Urinary bladder (tissue), 4 donors: Measurements from ENCODE around the gene PIKFYVE. TPM values are rescaled to one million over a fixed set of nuclear protein-coding genes. Genes with fewer than 3 reads are reported as not detected.
"Not testable (repeated sequence)": the region's sequence is repeated elsewhere in the genome, so short reads cannot be mapped to it uniquely, and the experiment has no call there.

ENCODE experiments used
- DNase-seq: peaks from one replicate; pipeline ENCODE4 v3.0.0-alpha.2; 2015; ENCODE audit errors: extremely low spot score
- H3K27ac ChIP-seq: one replicate; pipeline ENCODE4 v1.5.1; 2013; ENCODE audit warnings: low read depth, mild to moderate bottlenecking, moderate library complexity
- H3K36me3 ChIP-seq: one replicate; pipeline ENCODE4 v1.6.1; 2013; ENCODE audit warnings: mild to moderate bottlenecking, moderate library complexity; ENCODE audit not compliant: insufficient read depth
- H3K4me1 ChIP-seq: one replicate; pipeline ENCODE4 v1.6.1; 2013; ENCODE audit warnings: mild to moderate bottlenecking, moderate library complexity; ENCODE audit not compliant: insufficient read depth
- H3K4me3 ChIP-seq: one replicate; pipeline ENCODE4 v1.5.1; 2013; ENCODE audit warnings: low read depth, low read length
- WGBS: extraction: QIAGEN DNeasy Blood & Tissue Kit; methylation state at CpG from one replicate; pipeline ENCODE4 v1.1.7; 2013; 5-methylcytosine and 5-hydroxymethylcytosine counted together
- polyA plus RNA-seq: library from polyadenylated mRNA; stranded (reverse); fragments of 200-250 nt; gene quantifications from one replicate; pipeline ENCODE4 v1.2.3, GENCODE V29; 2013
- total RNA-seq: library from RNA; depleted of rRNA; stranded (reverse); fragments of >200 nt; gene quantifications from one replicate; pipeline ENCODE4 v1.2.3, GENCODE V29; 2014
- donor health status: healthy with polysubstance abuse.
- donor health status: healthy.

PIKFYVE gene, protein sequence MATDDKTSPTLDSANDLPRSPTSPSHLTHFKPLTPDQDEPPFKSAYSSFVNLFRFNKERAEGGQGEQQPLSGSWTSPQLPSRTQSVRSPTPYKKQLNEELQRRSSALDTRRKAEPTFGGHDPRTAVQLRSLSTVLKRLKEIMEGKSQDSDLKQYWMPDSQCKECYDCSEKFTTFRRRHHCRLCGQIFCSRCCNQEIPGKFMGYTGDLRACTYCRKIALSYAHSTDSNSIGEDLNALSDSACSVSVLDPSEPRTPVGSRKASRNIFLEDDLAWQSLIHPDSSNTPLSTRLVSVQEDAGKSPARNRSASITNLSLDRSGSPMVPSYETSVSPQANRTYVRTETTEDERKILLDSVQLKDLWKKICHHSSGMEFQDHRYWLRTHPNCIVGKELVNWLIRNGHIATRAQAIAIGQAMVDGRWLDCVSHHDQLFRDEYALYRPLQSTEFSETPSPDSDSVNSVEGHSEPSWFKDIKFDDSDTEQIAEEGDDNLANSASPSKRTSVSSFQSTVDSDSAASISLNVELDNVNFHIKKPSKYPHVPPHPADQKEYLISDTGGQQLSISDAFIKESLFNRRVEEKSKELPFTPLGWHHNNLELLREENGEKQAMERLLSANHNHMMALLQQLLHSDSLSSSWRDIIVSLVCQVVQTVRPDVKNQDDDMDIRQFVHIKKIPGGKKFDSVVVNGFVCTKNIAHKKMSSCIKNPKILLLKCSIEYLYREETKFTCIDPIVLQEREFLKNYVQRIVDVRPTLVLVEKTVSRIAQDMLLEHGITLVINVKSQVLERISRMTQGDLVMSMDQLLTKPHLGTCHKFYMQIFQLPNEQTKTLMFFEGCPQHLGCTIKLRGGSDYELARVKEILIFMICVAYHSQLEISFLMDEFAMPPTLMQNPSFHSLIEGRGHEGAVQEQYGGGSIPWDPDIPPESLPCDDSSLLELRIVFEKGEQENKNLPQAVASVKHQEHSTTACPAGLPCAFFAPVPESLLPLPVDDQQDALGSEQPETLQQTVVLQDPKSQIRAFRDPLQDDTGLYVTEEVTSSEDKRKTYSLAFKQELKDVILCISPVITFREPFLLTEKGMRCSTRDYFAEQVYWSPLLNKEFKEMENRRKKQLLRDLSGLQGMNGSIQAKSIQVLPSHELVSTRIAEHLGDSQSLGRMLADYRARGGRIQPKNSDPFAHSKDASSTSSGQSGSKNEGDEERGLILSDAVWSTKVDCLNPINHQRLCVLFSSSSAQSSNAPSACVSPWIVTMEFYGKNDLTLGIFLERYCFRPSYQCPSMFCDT (N-terminal part only)
- total RNA-seq (57.5 TPM), polyA plus RNA-seq (9.8 TPM)

DNA sequence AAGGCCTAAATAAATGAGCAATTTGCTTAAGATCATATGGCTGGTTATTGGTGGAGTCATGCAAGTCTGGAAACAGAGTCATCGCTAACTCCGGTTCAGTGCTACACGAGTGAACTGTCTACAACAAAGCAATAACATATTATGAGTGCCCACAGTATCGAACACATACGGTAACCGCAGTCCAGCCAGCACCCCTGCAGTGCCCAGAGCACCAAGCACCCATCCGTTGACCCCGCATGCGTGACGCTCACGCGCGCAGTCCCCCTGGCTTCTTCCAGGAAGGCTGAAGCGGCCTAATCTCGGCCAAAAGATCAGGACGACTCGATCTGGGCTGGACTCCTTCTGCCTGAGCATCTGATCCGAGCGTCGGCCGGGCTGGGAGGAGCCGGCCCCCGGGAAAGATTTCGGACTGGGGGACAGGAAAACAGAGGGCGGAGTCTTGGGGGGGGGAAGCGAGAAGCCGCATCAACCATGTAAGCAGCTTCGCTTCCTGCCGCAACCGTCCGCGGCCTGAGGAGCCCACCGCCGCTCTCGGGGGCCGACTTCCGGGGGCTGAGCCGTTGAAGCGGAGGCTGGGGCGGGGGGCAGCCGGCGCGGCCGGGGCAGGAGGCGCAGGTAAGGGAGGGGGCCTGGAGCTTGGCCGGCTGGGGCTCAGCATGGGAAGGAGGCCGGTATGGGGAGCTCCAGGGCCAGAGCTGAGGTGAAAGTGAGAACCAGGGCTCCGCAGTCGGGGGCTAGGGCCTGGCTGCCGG, at the start of gene PIKFYVE:
Gene PIKFYVE, plus strand, starts transcription at position 455 of the 752 bp plus-strand sequence. CDS start 5,265 bp downstream, outside the sequence.
- Histone ChIP-seq H3K4me3 (peak within 1 kb of the TSS; percentile 93), H3K36me3 (no peaks in the 10 kb centered on the region), H3K4me1 (peaks cover 3% of the 10 kb centered on the region), H3K27ac (peak within 1 kb of the TSS; percentile 91)
- WGBS: under 1% methylated on average over 50 of the region's 50 CpGs
- peak; percentile 94 for DNase-seq

DNA sequence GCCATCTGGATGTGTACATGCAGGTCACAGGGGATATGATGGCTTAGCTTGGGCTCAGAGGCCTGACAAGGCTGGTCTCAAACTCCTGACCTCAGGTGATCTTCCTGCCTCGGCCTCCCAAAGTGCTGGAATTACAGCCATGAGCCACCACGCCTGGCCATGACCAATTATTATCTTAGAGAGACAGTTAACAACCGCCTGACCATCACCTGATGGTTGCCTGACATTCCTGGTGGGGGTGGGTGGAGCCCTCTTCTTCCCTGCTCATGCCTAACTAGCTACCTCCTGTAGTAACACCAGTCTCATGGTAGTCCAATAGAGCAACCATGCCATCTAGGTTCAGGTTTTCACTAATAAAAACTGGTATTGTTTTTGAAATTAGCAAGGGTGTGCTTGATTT, 44.2 kb upstream of the PIKFYVE start:
- H3K4me1 ChIP-seq, H3K4me3 ChIP-seq, H3K36me3 ChIP-seq, DNase-seq, H3K27ac ChIP-seq: not testable (repeated sequence)
- WGBS: 92% methylated on average over 3 of the region's 3 CpGs

DNA sequence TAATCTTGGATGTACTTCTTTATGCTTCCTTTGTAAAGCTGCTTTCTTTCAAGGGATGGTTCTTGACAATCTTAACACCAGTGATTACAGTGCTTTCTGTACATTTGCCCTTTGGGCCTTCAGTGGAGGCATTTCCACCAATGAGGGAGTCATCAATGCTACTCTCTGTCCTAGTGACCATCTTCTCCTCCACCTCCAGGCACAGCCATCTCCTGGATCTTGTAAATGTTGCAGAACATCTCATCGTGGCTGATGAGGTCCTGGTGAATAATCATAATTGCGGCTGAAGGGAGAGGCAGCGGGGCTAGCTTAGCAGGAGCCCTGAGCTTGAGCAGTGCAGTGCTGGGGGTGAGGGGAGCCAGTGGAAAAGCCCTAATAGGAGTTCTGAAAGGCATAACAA, 43.7 kb upstream of the PIKFYVE start:
- 85% methylated on average over 3 of the region's 3 CpGs for WGBS
- no peak overlapping the region for H3K27ac ChIP-seq
- no peak for DNase-seq
- no peaks in the 10 kb centered on the region for H3K36me3 ChIP-seq
- H3K4me3 ChIP-seq: no peak overlapping the region
- H3K4me1 ChIP-seq: no peaks in the 10 kb centered on the region

DNA sequence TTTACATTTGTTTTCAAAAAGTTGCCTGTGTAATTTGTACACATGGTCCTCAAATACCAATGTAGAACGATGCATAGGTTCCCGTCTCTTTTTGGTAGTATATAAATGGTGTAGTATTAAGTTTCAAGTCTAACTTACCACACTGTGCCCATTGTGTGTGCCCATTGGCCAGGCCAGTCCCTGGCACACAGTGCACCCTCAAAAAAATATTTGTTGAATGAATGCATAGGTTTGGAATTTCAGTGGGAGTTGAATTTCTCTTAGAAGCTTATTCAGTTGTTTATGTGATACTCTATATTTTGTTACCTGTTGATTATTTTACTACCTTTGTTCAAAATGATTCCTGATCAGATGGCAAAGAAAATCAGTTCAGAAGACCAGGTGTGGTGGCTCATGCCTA, 41.3 kb upstream of the PIKFYVE start:
- peaks cover 1% of the 10 kb centered on the region for H3K4me1 ChIP-seq
- no peak overlapping the region for H3K27ac ChIP-seq
- 93% methylated on average over 2 of the region's 2 CpGs for WGBS
- no peaks in the 10 kb centered on the region for H3K36me3 ChIP-seq
- no peak for DNase-seq
- no peak overlapping the region for H3K4me3 ChIP-seq

DNA sequence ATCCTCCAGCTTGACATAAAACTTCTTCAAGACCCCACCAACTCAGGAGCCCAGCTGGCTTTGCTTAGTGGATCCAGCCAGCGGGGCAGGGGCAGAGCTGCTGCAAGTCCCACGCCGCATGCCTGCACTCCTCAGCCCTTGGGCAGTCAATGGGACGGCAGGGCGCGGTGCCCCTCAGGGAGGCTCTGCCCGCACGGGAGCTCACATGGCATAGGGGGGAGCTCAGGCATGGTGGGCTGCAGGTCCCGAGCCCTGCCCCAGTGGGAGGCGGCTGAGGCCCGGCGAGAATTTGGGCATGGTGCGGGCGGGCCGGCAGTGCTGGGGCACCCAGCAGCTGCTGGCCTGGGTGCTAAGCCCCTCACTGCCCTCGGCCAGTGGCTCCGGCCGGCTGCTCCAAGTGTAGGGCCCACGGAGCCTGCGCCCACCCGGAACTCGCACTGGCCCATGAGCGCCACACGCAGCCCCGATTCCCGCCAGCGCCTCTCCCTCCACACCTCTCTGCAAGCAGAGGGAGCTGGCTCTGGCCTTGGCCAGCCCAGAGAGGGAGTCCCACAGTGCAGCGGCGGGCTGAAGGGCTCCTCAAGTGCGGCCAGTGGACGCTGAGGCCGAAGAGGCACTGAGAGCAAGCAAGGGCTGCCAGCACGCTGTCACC, 38.3 kb upstream of the PIKFYVE start:
- 94% methylated on average over 33 of the region's 33 CpGs for WGBS
- H3K4me3 ChIP-seq: no peak overlapping the region

DNA sequence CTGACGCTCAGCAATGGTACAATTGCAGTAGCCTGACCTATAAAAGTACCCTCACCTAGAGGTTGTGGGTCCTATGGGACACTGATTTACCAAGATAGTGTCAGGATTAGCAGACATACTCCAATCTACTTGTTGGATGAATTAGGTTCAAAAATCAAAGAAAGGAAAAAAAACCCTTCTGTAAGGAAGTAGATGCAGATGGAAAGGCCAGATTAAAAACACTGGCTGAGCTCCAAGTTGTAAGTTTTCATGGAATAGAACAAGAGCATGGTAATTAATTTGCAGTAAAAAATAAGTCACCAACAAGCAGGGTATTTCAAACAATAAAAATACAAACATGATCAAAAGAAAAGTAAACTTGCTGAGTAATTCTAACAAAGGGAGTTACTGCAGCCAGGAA, 37.6 kb upstream of the PIKFYVE start:
- no peak for DNase-seq
- Histone ChIP-seq H3K4me1 (peaks cover 1% of the 10 kb centered on the region), H3K4me3 (no peak overlapping the region), H3K27ac (no peak overlapping the region), H3K36me3 (no peaks in the 10 kb centered on the region)
- 78% methylated on average over 1 of the region's 1 CpG for WGBS

More for the DNA sequence above, 38.3 kb upstream of the PIKFYVE start:
- H3K36me3 ChIP-seq: no peaks in the 10 kb centered on the region
- H3K27ac ChIP-seq: no peak overlapping the region
- peaks cover 1% of the 10 kb centered on the region for H3K4me1 ChIP-seq
- DNase-seq: no peak

DNA sequence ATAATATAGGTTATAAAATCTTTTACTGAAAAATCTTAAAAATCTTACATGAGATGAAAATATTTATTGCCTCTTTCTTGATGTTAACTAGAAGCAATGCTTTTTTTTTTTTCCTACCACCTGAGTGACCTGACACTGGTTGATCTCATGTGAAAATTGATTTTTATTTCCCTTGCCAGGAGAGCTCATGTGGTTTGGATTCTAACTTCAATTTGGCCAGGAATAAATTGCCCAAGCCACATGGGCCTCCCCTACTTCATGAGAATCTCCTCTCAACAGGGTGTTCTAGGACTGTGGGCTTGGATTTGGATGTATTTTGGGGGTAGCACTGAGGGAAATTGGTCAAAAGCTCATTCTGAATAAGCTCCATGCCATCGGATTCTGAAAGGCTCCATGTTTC, 31.3 kb upstream of the PIKFYVE start:
- 92% methylated on average over 1 of the region's 1 CpG for WGBS
- Histone ChIP-seq H3K4me1 (no peaks in the 10 kb centered on the region), H3K27ac (no peak overlapping the region), H3K4me3 (no peak overlapping the region), H3K36me3 (peaks cover 5% of the 10 kb centered on the region)
- DNase-seq: no peak

DNA sequence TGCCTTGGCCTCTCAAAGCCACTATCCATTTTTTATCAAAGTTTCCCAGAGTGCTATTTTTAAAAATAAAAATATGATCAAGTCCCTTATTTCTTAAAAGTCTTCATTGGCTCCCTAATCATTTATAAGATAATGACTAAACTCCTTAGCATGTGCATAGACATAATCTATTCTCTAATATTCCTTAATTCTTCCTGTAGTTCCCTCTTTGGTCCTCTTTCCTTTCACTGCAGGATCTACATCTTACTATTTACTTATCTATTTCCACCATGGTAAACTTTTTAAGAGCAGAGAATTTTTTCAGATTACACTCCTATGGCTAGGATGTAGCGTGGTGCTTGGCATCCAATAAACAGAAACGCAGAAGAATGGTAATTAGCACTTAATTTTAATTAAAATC, 30.2 kb upstream of the PIKFYVE start:
- Histone ChIP-seq H3K4me1 (no peaks in the 10 kb centered on the region), H3K4me3 (no peak overlapping the region), H3K36me3 (peaks cover 5% of the 10 kb centered on the region), H3K27ac (no peak overlapping the region)
- 97% methylated on average over 2 of the region's 2 CpGs for WGBS
- DNase-seq: no peak

DNA sequence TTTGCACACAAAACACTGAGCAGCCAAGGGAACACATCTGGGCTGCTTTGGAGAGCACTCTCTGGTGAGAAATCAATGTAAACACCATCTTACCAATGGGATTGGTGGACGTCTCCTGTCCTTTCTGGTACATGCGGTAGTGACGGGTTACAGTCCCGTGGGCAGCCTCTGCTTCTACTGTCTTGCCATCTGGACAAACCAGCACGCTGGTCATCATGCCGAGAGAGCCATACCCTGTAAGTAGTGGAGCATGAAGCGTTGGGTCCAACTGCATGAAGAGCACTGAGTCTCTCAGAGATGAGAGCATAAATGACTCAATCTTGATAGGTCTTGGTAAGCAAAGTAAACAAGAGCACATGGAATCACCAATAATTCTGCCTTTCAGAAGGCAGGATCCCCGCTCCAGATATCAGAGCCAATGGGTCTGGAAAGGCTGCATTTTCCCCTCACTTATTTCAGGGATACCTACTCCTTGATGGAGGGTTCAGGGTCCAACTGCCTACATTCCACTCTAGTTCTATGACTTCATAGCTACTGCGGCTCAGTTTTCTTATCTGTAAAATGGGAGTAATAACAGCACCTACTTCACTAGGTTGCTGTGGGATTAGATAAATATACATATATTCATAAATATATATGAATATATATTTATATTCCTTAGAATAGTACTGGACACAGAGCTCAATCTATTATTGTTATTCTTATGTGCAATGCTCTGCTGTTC, 26.1 kb upstream of the PIKFYVE start:
- no peak for DNase-seq
- no peak overlapping the region for H3K4me3 ChIP-seq
- 94% methylated on average over 9 of the region's 9 CpGs for WGBS
- no peaks in the 10 kb centered on the region for H3K4me1 ChIP-seq
- no peak overlapping the region for H3K27ac ChIP-seq
- H3K36me3 ChIP-seq: peaks cover 11% of the 10 kb centered on the region

DNA sequence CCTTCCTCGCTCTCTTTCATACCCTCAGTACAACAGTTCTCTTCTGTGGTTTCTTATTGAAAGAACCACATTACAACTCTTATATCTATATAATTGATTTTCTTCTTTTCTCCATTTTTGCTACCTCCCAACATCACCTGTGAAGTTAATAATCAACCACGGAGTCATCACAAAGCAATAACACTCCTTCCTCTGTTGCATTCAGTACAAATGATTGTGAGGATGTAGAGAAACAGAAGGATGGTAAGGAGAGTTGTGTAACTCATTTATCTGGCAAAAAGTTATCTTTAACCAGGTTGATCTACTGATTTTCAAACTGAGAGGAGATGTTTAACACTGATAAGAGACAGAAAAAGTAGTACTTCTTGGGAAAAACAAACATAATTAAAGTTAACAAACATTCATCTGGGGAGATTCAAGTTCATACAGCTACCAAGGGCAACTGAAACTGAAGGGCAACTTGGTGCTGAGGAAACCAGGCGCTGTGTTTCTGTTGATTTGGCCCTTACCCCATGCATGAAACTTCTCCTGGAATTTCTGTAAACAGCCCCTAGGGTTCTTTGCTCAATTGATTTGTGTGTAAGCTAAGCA, 25.3 kb upstream of the PIKFYVE start:
- Histone ChIP-seq H3K4me1 (no peaks in the 10 kb centered on the region), H3K36me3 (peaks cover 11% of the 10 kb centered on the region), H3K4me3 (no peak overlapping the region), H3K27ac (no peak overlapping the region)
- DNase-seq: no peak
- 93% methylated on average over 3 of the region's 3 CpGs for WGBS

DNA sequence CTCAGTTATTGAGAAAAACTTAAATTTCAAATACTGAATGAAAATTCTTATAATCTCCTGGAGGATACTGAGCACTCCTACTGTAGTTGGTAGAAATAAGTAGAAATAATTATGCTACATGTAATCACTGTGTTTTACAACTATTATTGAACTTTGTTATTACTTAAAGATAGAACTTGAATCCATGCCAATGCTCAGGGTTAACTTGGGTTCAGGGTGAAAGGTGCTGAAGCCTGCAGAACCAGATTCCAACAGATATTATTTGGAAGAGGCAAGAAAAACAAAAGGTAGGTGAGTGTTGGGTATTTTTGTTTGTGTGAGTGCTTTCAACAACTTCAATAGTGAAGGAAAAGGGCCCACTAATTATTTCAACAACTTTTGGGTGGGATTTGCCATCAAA, 21.6 kb upstream of the PIKFYVE start:
- Histone ChIP-seq H3K27ac (no peak overlapping the region), H3K36me3 (peaks cover 8% of the 10 kb centered on the region), H3K4me1 (peaks cover 1% of the 10 kb centered on the region), H3K4me3 (no peak overlapping the region)
- DNase-seq: no peak

DNA sequence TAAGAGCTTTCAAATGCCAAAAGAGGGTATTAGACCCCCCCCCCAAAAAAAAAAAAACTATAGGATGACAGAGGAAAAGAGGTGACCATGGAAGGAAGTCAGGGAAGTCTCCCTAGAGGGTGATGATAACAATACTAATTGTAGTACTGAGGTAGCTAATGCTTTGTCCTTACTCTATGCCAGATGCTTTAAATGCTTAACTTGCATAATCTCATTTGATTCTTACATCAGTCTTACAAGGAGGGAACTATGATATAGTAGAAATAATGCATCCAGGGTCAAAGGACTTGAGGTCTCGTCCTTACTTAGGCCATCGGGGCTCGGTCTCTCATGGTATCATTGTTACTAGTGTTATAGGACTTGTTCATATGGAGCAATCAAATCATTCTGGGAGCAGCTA, 20.3 kb upstream of the PIKFYVE start:
- DNase-seq: no peak
- Histone ChIP-seq H3K4me3 (no peak overlapping the region), H3K4me1 (peaks cover 1% of the 10 kb centered on the region), H3K27ac (no peak overlapping the region), H3K36me3 (peaks cover 8% of the 10 kb centered on the region)
- 97% methylated on average over 3 of the region's 3 CpGs for WGBS
